SK-N-DZ (cell line): ENCODE data around the gene UCN. TPM values are rescaled to one million over a fixed set of nuclear protein-coding genes. Genes with fewer than 3 reads are reported as not detected.
"Not testable (repeated sequence)": the region's sequence is repeated elsewhere in the genome, so short reads cannot be mapped to it uniquely, and the experiment has no call there.

Source experiments
- DNase-seq: peaks from one replicate; pipeline ENCODE4 v3.0.0-alpha.2; 2015; ENCODE audit warnings: low spot score
- polyA plus RNA-seq, 2 experiments: library from polyadenylated mRNA; depleted of rRNA; stranded (reverse); fragments of >200 nt; gene quantifications; 2 replicates each; pipeline ENCODE4 v1.2.3, GENCODE V29; 2014

Gene UCN
- polyA plus RNA-seq (2014; cell fraction: cytosol; rRNA removed), result 2.8 and 3.0 TPM in 2 replicates
- polyA plus RNA-seq (2014; cell fraction: nucleus; rRNA removed), result 9.2 and 16.7 TPM in 2 replicates

GRCh38 chr2:27308359-27308881, at the start of gene UCN:
Gene UCN (minus strand): TSS chr2:27308445. CDS start chr2:27307895, 550 bp downstream.
- no peak for DNase-seq

- peak; percentile 98 for DNase-seq
Measured at GRCh38 chr2:27356382-27357181, 48.3 kb upstream of the UCN start, which contains the start of gene GTF3C2. Gene GTF3C2 (minus strand): TSS chr2:27356764. CDS start chr2:27343554, 13,210 bp downstream.

- DNase-seq, result peak; percentile 44
Measured at GRCh38 chr2:27356056-27356381, 47.8 kb upstream of the UCN start.

GRCh38 chr2:27354597-27354927, 46.3 kb upstream of the UCN start:
- no peak for DNase-seq

- DNase-seq, result no peak
Measured at GRCh38 chr2:27353762-27354596, 45.7 kb upstream of the UCN start.

- DNase-seq, result not testable (repeated sequence)
Measured at GRCh38 chr2:27353386-27353761, 45.1 kb upstream of the UCN start.

- no peak for DNase-seq
Measured at GRCh38 chr2:27351802-27352598, 43.8 kb upstream of the UCN start.

GRCh38 chr2:27350106-27350693, 42.0 kb upstream of the UCN start:
- DNase-seq, result no peak

GRCh38 chr2:27347641-27348040, 39.4 kb upstream of the UCN start:
- no peak for DNase-seq

- DNase-seq, result no peak
Measured at GRCh38 chr2:27336173-27336572, 27.9 kb upstream of the UCN start.

GRCh38 chr2:27335311-27335710, 27.1 kb upstream of the UCN start:
- DNase-seq, result no peak

GRCh38 chr2:27324720-27325119, 16.5 kb upstream of the UCN start:
- no peak for DNase-seq

- DNase-seq, result no peak
Measured at GRCh38 chr2:27323596-27324285, 15.5 kb upstream of the UCN start.

- DNase-seq, result peak; percentile 86
Measured at GRCh38 chr2:27322766-27323595, 14.7 kb upstream of the UCN start, which contains the start of gene MPV17. Gene MPV17 (minus strand): TSS chr2:27323097. CDS start chr2:27322517, 580 bp downstream.

- no peak for DNase-seq
Measured at GRCh38 chr2:27322301-27322765, 14.1 kb upstream of the UCN start.

- no peak for DNase-seq
Measured at GRCh38 chr2:27320958-27321543, 12.8 kb upstream of the UCN start.

GRCh38 chr2:27319839-27320238, 11.6 kb upstream of the UCN start:
- DNase-seq, result not testable (repeated sequence)

- no peak for DNase-seq
Measured at GRCh38 chr2:27316655-27317412, 8.6 kb upstream of the UCN start.
